SH-SY5Y (cell line): ENCODE results near the gene ELAC1.

Experiments
- GATA2 ChIP-seq: IDR thresholded peaks from 2 replicates; pipeline ENCODE4 v1.6.1; 2011; ENCODE audit warnings: mild to moderate bottlenecking, low read depth, low read length
- GATA3 ChIP-seq: IDR thresholded peaks from 2 replicates; pipeline ENCODE4 v1.6.1; 2011; ENCODE audit warnings: low read depth, mild to moderate bottlenecking, low read length, moderate library complexity

DNA sequence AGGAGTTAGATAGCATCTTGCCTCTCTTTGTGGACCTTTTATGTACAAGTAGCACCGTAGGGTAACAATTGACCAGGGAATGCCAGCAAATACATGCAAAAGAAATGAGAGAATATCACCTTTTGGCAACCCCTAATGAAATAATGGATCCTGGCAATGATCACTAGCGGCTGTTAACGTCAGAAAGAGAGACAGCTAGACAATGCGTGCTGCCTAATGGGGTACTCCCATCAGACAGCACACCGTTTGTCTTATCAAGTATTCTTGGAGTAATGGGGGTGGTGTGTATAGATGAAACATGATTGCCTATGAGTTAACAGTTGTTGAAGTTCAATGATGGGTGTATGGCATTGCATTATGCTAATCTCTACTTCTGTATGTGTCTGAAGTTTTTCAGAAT lies 1.6 kb downstream of the ELAC1 start:
- TF ChIP-seq GATA3 (no peak), GATA2 (peak; percentile 33; the same call in 1 of the 2 replicates)
